HG03097 (cell line): ENCODE measurements around the gene ECE2.
"Not testable (repeated sequence)": the region's sequence is repeated elsewhere in the genome, so short reads cannot be mapped to it uniquely, and the experiment has no call there.

Experiments used
- ATAC-seq: cut with Tn5 transposase; IDR thresholded peaks from one replicate; pipeline ENCODE4 v1.9.1; 2021; ENCODE audit not compliant: unreplicated experiment, low FRiP score

ECE2 gene

GRCh38 chr3:184333700-184334099 is 57.9 kb downstream of the ECE2 start:
- ATAC-seq = no peak

GRCh38 chr3:184334470-184335158 is 58.8 kb downstream of the ECE2 start:
- ATAC-seq = no peak

GRCh38 chr3:184335291-184335660 is 59.5 kb downstream of the ECE2 start:
- ATAC-seq = no peak

GRCh38 chr3:184335661-184336546 is 60.1 kb downstream of the ECE2 start:
- no peak for ATAC-seq

- no peak for ATAC-seq
These were observed 61.0 kb downstream of the ECE2 start for GRCh38 chr3:184336547-184337398.

GRCh38 chr3:184337399-184337714 is 61.5 kb downstream of the ECE2 start, which contains the start of gene FAM131A:
TSS of gene FAM131A (plus strand) at chr3:184337600. CDS start at chr3:184337631, 31 bp downstream.
- no peak for ATAC-seq

DNA sequence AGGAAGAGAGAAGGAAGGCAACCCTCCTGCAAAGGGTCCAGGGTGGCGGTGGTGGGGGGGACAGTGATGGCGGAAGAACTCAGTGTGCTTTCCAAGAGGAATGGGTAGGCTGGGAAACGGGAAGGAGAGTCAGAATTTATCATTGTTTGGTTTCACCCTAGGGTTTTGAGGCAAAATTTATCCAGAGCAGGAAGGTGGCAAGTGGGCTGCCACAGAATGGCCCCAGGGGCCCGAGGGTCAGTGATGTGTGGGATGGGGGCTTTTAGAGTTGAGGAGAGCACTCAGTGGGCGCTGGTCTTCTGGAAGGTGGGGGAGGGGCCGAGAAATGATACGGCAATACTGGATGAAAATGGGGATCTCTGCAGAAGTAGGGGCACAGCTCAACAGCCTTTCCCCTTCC is 62.2 kb downstream of the ECE2 start:
- ATAC-seq = no peak

DNA sequence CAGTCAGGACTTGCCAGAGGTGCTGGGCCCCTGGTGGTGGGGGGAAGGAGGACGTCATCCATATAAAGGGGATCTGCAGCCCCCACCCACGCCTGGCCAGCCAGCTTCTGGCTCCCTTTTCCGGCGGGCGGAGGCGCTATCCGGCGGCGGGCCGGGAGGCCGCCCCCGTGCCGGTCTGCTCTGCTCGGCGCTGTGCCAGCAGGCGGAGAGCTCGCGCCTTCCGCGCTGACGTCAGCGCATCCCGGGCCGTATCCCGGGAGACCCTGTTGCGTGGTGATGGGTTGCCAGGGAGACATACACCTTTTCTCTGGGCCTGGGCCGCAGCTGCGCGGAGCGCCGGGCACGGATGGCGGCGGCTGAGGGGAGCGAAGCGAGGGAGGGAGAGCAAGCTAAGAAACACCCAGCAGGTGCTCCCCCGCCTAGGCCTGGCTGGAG is 62.7 kb downstream of the ECE2 start:
- no peak for ATAC-seq

- no peak for ATAC-seq
These were observed 63.2 kb downstream of the ECE2 start for GRCh38 chr3:184339001-184339400.

- not testable (repeated sequence) for ATAC-seq
These were observed 63.8 kb downstream of the ECE2 start for GRCh38 chr3:184339451-184340135.

- ATAC-seq = no peak
These were observed 66.1 kb downstream of the ECE2 start for GRCh38 chr3:184341925-184342324.
